DND-41 (cell line): Measurements from ENCODE around the gene PLEKHG3.

Experiments used
- ATAC-seq: fragments of 200-7000 bp; cut with Tn5 transposase; 3 replicates; pipeline ENCODE4 v1.9.1; 2021; ENCODE audit warnings: low read depth; ENCODE audit not compliant: insufficient read depth
- DNase-seq: peaks from one replicate; pipeline ENCODE4 v3.0.0-alpha.2; 2020
- H2AFZ ChIP-seq: 2 replicates; pipeline ENCODE4 v1.6.0; 2012; ENCODE audit warnings: low read depth, low read length
- H3K27ac ChIP-seq: 2 replicates; pipeline ENCODE4 v1.5.1; 2012; ENCODE audit warnings: low read length, inconsistent platforms
- H3K27me3 ChIP-seq: fragments of 200-600 bp; sonication (generic); 2 replicates; pipeline ENCODE4 v1.6.0; 2012; ENCODE audit warnings: low read length, mild to moderate bottlenecking, inconsistent platforms; ENCODE audit not compliant: insufficient read depth, poor library complexity
- H3K36me3 ChIP-seq: 2 replicates; pipeline ENCODE4 v1.5.1; 2012; ENCODE audit warnings: low read length, inconsistent platforms; ENCODE audit not compliant: insufficient read depth
- H3K4me1 ChIP-seq: 2 replicates; pipeline ENCODE4 v1.5.1; 2012; ENCODE audit warnings: mild to moderate bottlenecking, low read length; ENCODE audit not compliant: insufficient read depth
- H3K4me2 ChIP-seq: 2 replicates; pipeline ENCODE4 v1.6.0; 2012; ENCODE audit warnings: mild to moderate bottlenecking, moderate library complexity, low read length, inconsistent platforms; ENCODE audit not compliant: insufficient read depth
- H3K4me3 ChIP-seq, 2 experiments: fragments of 200-600 bp in 1 of 2; shearing (Covaris generic) in 1 of 2; 2 replicates each; pipeline ENCODE4 v1.5.1; 2012 to 2016; ENCODE audit warnings: inconsistent platforms in 2 of 2, low read length in 2 of 2, mild to moderate bottlenecking in 2 of 2, low read depth in 1 of 2, moderate library complexity in 1 of 2
- H3K79me2 ChIP-seq: 2 replicates; pipeline ENCODE4 v1.6.0; 2012; ENCODE audit warnings: low read length, inconsistent platforms; ENCODE audit not compliant: insufficient read depth
- H3K9ac ChIP-seq: 2 replicates; pipeline ENCODE4 v1.6.0; 2012; ENCODE audit warnings: low read depth, mild to moderate bottlenecking, inconsistent platforms, low read length, moderate library complexity
- H3K9me3 ChIP-seq: 2 replicates; pipeline ENCODE4 v1.5.1; 2012; ENCODE audit warnings: low read length, moderate library complexity, mild to moderate bottlenecking, inconsistent platforms; ENCODE audit not compliant: insufficient read depth, severe bottlenecking
- H4K20me1 ChIP-seq: 2 replicates; pipeline ENCODE4 v1.6.0; 2012; ENCODE audit warnings: low read length; ENCODE audit not compliant: insufficient read depth
- EZH2 ChIP-seq: IDR thresholded peaks from 3 replicates; pipeline ENCODE4 v1.6.1; 2012; ENCODE audit warnings: borderline replicate concordance, low read depth, mild to moderate bottlenecking, moderate library complexity, low read length, inconsistent platforms; ENCODE audit not compliant: severe bottlenecking
- TF ChIP-seq, protein P1 (sequence below): IDR thresholded peaks from 2 replicates; pipeline ENCODE4 v1.5.1; 2012; ENCODE audit warnings: borderline replicate concordance, low read length, moderate library complexity, mild to moderate bottlenecking; ENCODE audit not compliant: poor library complexity, severe bottlenecking; ENCODE audit errors: extremely low read depth

Gene PLEKHG3

DNA sequence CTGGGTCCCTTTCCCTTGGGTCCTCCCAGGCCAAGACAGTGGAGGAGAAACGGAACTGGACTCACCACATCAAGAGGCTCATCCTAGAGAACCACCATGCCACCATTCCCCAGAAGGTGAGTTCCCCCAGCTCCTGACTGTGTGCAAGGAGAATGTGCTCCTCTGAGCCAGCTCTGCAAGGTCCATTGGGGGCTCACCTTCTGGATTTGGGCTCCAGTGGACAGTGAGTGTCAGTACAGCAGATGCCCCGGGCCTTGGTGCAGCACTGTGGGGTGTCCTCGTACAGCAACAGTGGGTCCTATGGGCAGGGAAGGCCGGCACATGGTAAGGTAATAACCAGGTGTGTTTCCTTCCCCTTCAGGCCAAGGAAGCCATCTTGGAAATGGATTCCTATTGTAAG is 27.8 kb downstream of the PLEKHG3 start:
- H3K27me3 ChIP-seq: no peaks in the 10 kb centered on the region
- no peak overlapping the region for H3K27ac ChIP-seq
- no peak overlapping the region for H3K4me2 ChIP-seq
- no peak for DNase-seq
- no peaks in the 10 kb centered on the region for H3K9me3 ChIP-seq
- no peak overlapping the region for H3K9ac ChIP-seq
- no peak for TF ChIP-seq EZH2
- TF ChIP-seq, protein P1, sequence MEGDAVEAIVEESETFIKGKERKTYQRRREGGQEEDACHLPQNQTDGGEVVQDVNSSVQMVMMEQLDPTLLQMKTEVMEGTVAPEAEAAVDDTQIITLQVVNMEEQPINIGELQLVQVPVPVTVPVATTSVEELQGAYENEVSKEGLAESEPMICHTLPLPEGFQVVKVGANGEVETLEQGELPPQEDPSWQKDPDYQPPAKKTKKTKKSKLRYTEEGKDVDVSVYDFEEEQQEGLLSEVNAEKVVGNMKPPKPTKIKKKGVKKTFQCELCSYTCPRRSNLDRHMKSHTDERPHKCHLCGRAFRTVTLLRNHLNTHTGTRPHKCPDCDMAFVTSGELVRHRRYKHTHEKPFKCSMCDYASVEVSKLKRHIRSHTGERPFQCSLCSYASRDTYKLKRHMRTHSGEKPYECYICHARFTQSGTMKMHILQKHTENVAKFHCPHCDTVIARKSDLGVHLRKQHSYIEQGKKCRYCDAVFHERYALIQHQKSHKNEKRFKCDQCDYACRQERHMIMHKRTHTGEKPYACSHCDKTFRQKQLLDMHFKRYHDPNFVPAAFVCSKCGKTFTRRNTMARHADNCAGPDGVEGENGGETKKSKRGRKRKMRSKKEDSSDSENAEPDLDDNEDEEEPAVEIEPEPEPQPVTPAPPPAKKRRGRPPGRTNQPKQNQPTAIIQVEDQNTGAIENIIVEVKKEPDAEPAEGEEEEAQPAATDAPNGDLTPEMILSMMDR: no peak
- no peaks in the 10 kb centered on the region for H3K4me1 ChIP-seq
- H3K79me2 ChIP-seq: no peaks in the 10 kb centered on the region
- H4K20me1 ChIP-seq: no peaks in the 10 kb centered on the region
- no peaks in the 10 kb centered on the region for H3K36me3 ChIP-seq
- H3K4me3 ChIP-seq: no peak overlapping the region
- ATAC-seq: no peak
- H2AFZ ChIP-seq: no peak overlapping the region

DNA sequence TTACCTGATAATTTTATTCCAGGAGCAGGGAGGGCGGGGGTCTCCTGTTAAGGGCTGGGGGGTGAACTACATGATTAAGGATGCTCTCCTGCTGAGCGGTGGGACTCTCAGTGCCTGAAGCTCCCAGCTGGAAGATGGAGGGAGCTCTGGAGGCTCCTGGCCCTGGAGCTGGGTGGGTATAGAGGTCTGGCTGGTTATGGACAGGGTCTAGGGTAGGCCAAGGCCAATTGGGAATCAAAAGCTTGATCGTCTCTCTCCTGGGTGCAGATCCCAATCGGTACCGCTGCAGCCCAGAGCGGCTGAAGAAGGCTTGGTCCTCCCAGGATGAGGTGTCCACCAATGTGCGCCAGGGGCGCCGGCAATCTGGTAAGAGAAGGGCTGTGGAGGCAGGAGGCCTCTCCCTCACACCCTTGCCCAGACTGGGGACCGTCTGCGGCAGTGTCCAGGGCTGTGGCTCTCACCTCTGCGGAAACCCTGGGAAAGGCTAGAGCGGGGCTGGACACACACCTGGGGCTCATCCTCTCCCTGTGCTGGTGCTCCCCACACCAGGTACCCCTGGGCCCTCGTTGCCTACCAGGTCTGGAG is 28.4 kb downstream of the PLEKHG3 start:
- no peaks in the 10 kb centered on the region for H3K36me3 ChIP-seq
- no peaks in the 10 kb centered on the region for H3K79me2 ChIP-seq
- H2AFZ ChIP-seq: no peak overlapping the region
- no peak overlapping the region for H3K4me3 ChIP-seq
- DNase-seq: no peak
- H3K9ac ChIP-seq: no peak overlapping the region
- H4K20me1 ChIP-seq: no peaks in the 10 kb centered on the region
- TF ChIP-seq, protein P1: no peak
- TF ChIP-seq EZH2: no peak
- no peaks in the 10 kb centered on the region for H3K9me3 ChIP-seq
- no peaks in the 10 kb centered on the region for H3K27me3 ChIP-seq
- no peaks in the 10 kb centered on the region for H3K4me1 ChIP-seq
- H3K4me2 ChIP-seq: no peak overlapping the region
- no peak for ATAC-seq
- H3K27ac ChIP-seq: no peak overlapping the region

DNA sequence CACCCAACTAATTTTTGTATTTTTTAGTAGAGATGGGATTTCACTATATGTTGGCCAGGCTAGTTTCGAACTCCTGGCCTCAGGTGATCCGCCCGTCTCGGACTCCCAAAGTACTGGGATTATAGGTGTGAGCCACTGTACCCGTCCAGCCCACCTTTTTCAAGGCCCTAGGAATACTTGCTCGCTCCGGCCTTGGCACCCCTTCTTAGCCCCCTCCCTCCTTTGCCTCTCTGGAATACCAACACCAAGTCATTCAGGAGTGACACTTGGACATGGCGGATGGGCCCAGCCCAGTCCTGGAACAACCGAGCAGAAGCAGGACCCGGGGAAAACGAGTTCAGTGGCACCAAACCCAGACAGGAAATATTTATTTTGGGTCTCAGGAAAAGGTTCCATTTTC is 29.1 kb downstream of the PLEKHG3 start:
- no peaks in the 10 kb centered on the region for H3K36me3 ChIP-seq

More for the DNA sequence above, 29.1 kb downstream of the PLEKHG3 start:
- H3K4me2 ChIP-seq: no peak overlapping the region
- no peaks in the 10 kb centered on the region for H3K4me1 ChIP-seq
- no peaks in the 10 kb centered on the region for H4K20me1 ChIP-seq
- ATAC-seq (no peak), DNase-seq (no peak)
- H3K79me2 ChIP-seq: no peaks in the 10 kb centered on the region
- H3K27ac ChIP-seq: no peak overlapping the region
- H3K9ac ChIP-seq: no peak overlapping the region
- TF ChIP-seq, protein P1: no peak
- TF ChIP-seq EZH2: no peak
- H3K4me3 ChIP-seq: no peak overlapping the region
- H3K9me3 ChIP-seq: no peaks in the 10 kb centered on the region
- no peaks in the 10 kb centered on the region for H3K27me3 ChIP-seq
- H2AFZ ChIP-seq: no peak overlapping the region
